ENCODE measurements around the gene CORO1C. TPM values are rescaled to one million over a fixed set of nuclear protein-coding genes. Genes with fewer than 3 reads are reported as not detected.

CORO1C gene
- total and polyA plus RNA-seq, 9 of the 15 experiments (the other 6 are each of a cell fraction or from before 2014, with no cell fraction given): 55.2 to 280 (median 150) TPM

- TF ChIP-seq ZNF561 (CRISPR knock-in tag; conservative IDR thresholded peaks at IDR 0.05) (no peak), STAG1 (CRISPR knock-in tag; IDR thresholded peaks at IDR 0.05; ENCODE audit: borderline replicate concordance) (no peak), ZNF197 (CRISPR knock-in tag; IDR thresholded peaks at IDR 0.05; ENCODE audit: low read depth) (no peak), ETV1 (tag; conservative IDR thresholded peaks at IDR 0.05; ENCODE audit: low read depth) (0 out of 2 replicates have a peak, but pooled peaks have one; percentile 37), HDAC6 (IDR thresholded peaks at IDR 0.05; ENCODE audit: low read depth, low read length) (no peak), YY1 (IDR thresholded peaks at IDR 0.05; ENCODE audit: borderline replicate concordance in 1 of 3, control insufficient read depth in 1 of 3, extremely low read depth in 1 of 3, insufficient read depth in 3 of 3, insufficient read length in 1 of 3, insufficient replicate concordance in 2 of 3, low read depth in 1 of 3, low read length in 2 of 3) (peak in 1 of 3 experiments; percentile 62), CBFA2T2 (conservative IDR thresholded peaks at IDR 0.05) (no peak), DPF2 (IDR thresholded peaks at IDR 0.05) (no peak), GABPA (tag; conservative IDR thresholded peaks at IDR 0.05; ENCODE audit: low read depth) (peak; percentile 66), PKNOX1 (IDR thresholded peaks at IDR 0.05) (peak; percentile 37; the same call in 1 of the 2 replicates), ILK (tag; IDR thresholded peaks at IDR 0.05; ENCODE audit: borderline replicate concordance, low read depth) (no peak), CREB1 (IDR thresholded peaks at IDR 0.05) (no peak), CREB1 (CRISPR knock-in tag; IDR thresholded peaks at IDR 0.05) (no peak), ZC3H11A (IDR thresholded peaks at IDR 0.05; ENCODE audit: low read depth, low read length) (no peak), U2AF2 (optimal IDR thresholded peaks at IDR 0.05; ENCODE audit: low read depth, low read length) (no peak), ZBTB40 (IDR thresholded peaks at IDR 0.05) (peak; percentile 73), ZBTB40 (CRISPR knock-in tag; IDR thresholded peaks at IDR 0.05) (no peak), ELF2 (CRISPR knock-in tag; IDR thresholded peaks at IDR 0.05) (no peak), CEBPG (CRISPR knock-in tag; IDR thresholded peaks at IDR 0.05) (no peak), CEBPG (tag; conservative IDR thresholded peaks at IDR 0.05 in 1 of 2, IDR thresholded peaks at IDR 0.05 in 1 of 2) (no peak)
Measured at GRCh38 chr12:108622421-108622820, 108.9 kb downstream of the CORO1C start (continued).
